Hematopoietic multipotent progenitor cell treated with erythropoietin and hydrocortisone succinate and interleukin-3 and kit ligand, for 15 days (in vitro differentiated cells): Measurements from ENCODE around the gene SPARC.

Experiments
- DNase-seq: peaks from one replicate; pipeline ENCODE4 v3.0.0-alpha.2; 2015; ENCODE audit warnings: low spot score

Gene SPARC

GRCh38 chr5:151660616-151661495 is 25.9 kb downstream of the SPARC start:
- no peak for DNase-seq

DNA sequence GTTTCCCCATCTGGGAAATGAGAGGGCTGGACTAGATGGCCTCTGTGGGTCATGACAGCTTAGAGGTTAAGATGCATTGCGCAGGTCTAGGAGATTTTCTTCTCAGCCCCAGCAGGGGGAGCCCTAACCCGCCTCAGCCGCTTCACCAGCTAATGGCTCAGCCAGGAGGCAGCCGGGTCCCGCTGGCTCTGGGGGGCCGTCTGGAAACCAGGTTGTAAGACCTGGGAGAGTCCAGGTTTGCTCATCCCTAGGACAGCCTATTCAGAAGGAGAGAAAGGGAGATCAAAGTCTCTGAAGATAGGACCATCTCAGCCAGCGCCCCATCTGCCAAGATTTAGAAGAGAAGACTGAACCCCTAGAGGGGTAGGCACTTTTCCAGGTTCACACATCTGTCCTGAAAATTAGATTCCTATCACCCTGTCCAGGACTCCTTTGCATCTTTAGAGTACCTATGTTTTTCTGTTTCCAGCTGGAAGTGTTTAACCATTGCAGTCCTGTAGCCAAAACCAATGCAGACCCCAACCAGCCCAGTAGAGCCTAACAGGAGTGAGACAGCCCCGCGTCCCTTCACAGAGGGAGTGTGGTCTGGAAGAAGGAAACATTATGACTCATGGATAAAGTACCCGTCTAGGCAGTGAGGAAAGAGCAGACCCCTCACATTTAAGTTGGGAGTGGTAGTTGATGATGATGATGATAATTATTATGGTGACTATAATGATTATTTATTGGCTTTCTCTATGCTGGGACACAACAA is 27.5 kb downstream of the SPARC start:
- peak; percentile 64 for DNase-seq

GRCh38 chr5:151657114-151657513 is 29.6 kb downstream of the SPARC start:
- DNase-seq, result no peak

DNA sequence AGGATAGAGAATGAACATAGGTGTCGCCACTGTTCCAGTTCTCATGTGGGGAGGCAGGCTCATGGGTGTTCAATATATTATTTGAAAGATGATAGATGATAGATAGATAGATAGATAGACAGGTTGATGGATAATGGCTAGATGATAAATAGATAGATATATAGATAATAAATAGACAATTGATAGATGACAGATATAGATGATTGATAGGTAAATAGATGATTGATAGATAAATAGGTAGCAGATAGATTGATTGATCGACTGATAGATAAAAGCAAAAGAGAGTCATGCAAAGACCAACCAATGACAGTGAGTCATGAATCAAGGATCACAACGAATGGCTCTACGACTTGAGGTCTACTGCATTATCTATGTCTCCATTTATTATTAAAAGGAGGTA is 30.4 kb downstream of the SPARC start:
- DNase-seq, result no peak

DNA sequence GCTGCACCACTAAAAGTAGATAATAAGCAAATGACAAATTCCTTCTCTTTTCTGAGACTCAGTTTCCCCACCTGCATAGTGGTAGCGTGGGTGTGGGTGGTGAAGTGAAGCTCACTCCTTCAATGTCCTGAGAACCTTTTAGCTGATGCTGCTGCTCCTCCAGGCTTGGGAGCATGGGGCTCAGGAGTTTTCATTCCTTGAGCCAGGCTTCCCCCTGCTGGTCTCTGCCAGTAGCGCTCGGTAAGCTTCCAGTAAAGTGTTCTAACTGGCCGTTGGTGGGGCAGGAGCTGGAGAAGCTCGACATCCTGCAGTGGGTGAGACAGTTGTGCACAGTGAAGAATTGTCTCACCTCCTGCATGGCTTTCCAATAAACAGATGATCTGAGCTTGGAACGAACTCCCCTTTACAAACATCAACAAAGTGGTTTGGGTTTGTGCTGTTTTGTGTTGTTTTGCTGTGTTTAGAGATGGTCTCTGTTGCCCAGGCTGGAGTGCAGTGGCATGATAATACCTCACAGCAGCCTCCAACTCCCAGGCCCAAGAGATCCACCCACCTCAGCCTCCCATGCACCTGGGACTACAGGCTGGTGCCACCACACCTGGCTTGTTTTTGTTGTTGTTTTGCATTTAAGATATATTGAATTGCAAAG is 34.6 kb downstream of the SPARC start:
- DNase-seq, result peak; percentile 53

- DNase-seq, result no peak
Measured at GRCh38 chr5:151648988-151649387, 37.7 kb downstream of the SPARC start.

GRCh38 chr5:151648089-151648488 is 38.6 kb downstream of the SPARC start:
- DNase-seq, result no peak

- no peak for DNase-seq
Measured at GRCh38 chr5:151647320-151647861, 39.3 kb downstream of the SPARC start.

DNA sequence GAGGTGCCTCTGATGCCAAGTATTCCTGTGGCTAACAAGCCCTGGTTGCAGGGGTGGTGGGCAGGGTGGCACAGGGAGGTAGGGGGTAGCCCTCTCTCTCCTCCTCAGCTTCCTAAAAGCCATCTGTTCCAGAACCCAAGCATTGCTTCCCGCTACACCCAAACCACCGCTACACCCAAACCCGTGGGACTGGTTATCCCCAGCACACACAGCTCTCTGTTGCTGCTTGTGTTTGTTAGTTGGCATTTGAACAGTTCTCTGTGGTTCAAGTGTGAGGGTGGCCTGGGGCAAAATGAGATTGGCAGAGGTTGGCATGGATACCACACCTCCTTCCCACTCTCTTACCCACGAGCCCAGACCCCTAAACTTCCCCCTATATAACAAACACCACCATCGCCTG is 40.4 kb downstream of the SPARC start:
- DNase-seq, result no peak

GRCh38 chr5:151643388-151643787 is 43.3 kb downstream of the SPARC start:
- no peak for DNase-seq

DNA sequence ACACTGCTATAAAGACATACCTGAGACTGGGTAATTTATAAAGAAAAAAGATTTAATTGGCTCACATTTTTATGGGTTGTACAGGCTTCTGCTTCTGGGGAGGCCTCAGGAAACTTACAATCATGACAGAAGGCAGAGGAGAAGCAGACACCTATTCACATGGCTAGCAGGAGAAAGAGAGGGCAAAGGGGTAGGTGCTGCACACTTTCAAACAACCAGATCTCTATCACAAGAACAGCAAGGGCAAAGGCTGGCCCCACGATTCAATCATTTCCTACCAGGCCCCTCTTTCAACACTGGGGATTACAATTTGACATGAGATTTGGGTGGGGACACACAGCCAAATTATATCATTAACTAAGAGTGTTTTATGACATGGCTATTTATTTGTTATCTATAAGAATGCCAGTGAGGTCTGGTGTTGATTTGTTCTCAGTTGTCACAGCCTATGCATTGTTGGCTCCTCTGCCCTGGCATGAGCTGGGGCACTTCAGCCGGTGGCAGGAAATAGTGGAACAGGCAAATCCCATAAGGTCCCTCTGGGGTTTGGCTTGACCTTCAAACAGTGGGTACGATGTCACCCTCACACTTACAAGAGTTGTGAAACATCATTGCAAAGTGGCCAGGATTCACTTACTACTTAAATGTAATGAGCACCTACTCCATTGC is 44.1 kb downstream of the SPARC start:
- no peak for DNase-seq

- DNase-seq, result no peak
Measured at GRCh38 chr5:151638619-151639018, 48.1 kb downstream of the SPARC start.

DNA sequence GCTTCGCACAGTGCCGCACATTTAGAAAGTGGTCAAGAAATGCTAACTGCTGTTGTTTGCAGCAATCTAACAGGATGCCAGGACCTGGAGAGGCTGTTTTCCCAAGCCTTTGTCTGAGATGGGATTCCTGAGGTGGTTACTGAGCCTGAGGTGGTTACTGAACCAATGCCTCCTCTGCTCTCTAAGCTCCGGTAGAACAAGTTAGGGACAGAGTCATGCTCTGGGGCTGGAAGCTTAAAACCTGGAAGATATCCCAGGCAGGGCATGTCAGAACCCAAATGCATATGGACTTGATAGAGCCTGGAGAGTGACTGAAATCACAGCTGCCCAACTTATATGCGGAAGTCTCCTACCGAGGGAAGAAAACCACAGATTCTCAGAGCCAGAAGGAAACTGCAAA is 49.0 kb downstream of the SPARC start:
- DNase-seq, result no peak

DNA sequence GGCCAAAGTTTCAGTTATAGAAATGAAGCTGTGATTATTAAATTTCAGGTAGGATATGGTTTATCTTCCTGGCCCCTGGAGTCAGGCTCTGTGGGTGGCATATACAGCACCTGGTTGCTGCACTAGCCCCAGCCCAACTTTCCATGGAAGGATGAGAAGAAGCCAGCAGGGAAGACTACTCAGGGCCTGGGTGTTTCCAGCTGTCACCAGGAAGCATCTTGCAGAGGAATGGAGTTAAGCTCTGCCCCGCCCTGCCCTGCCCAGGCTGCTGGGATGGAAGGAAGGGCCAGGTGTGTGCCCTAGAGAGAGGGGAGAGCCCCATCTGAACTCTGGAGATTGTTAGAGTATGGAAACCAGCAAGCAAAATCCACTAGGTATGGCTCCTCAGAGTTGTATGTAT is 52.8 kb downstream of the SPARC start:
- no peak for DNase-seq

- DNase-seq, result no peak
Measured at GRCh38 chr5:151632941-151633340, 53.8 kb downstream of the SPARC start.

DNA sequence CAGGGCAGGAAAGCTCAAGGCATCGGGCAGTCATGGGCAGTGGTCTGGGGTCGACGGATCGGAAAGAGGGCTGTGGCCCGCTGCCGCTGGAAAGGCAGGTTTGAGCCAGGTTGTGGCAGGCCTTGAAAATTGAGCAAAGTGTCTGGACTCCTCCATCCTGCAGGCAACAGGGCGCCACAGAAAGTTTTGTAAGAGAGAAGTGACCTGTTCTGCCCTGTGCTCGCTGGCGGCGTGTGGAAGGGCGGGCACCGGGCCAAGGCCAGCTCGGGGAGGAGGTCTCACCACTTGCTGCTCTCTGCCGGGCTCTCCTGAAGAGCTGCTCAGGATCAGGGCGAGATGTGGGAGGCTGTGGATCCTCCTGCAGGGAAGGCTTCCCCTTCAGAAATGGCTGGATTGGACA is 54.2 kb downstream of the SPARC start:
- no peak for DNase-seq

- DNase-seq, result no peak
Measured at GRCh38 chr5:151631941-151632340, 54.8 kb downstream of the SPARC start.

- no peak for DNase-seq
Measured at GRCh38 chr5:151630088-151630487, 56.6 kb downstream of the SPARC start.

DNA sequence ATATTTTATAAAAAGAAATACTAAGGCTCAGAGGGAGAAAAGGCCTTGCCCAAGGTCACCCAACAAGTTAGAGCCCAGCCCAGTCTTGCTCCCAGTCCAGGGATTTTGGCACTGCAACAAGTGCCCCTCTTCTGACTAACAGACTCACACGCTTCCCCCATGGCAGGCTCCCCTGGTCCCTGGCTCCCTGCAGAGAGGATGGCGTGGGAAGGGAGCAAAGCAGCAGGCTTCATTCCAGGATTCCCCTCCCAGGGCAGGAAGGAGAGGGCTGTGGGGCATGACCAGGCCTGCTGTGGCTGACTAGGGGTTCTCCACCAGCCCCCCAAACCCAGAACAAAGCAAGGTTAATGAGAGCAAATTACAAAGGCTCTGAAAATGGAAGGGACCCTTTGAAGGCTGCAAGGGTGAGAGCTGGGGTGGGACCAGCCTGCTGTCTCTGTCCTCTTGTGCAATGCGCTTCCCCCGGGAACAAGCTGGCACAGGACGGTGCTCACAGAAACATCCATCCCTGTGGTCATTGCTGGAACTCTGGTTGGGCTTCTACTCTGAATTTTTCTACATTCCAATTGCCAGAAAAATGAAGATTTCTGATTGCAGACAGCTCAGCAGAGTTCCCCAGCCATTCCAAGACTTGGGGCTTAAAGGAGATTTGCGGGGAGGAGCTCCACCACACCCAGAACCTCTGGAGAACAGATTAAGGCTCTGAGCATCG is 58.4 kb downstream of the SPARC start:
- no peak for DNase-seq

GRCh38 chr5:151627650-151628049 is 59.1 kb downstream of the SPARC start:
- no peak for DNase-seq

- no peak for DNase-seq
Measured at GRCh38 chr5:151625285-151625684, 61.4 kb downstream of the SPARC start.
